GM23248 (cell line): Measurements from ENCODE around the gene RBM34.

Experiments used
- EZH2 ChIP-seq: fragments of 200-600 bp; sonication (generic); IDR thresholded peaks from 2 replicates; pipeline ENCODE4 v1.6.1; 2018; ENCODE audit warnings: antibody characterized with exemption, mild to moderate bottlenecking; ENCODE audit not compliant: insufficient read depth, poor library complexity, severe bottlenecking
- EZH2phosphoT487 ChIP-seq: fragments of 200-600 bp; sonication (generic); IDR thresholded peaks from 2 replicates; pipeline ENCODE4 v1.6.1; 2018; ENCODE audit warnings: antibody characterized with exemption, moderate library complexity, mild to moderate bottlenecking, low read depth; ENCODE audit not compliant: insufficient read depth

DNA sequence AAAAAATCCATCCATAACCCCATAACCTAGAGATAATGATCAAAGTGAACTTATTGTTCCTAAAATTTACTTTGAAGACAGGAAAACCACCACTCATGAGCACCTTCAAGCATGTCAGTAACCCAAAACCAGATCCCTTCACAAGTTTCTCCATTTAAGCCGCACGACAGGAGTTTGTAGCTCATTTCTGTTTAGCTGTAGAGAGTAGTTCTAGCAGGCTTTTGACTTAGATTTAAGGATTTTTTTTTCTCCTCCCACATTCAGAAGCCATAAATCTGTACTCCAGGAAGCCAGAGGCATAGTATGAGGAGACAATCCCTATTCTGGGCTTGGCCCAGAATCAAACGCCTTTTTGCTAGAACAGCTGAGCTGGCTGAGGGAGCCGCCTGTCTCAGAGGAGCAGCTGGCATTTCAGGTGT lies 58.0 kb downstream of the RBM34 start:
- TF ChIP-seq EZH2phosphoT487: no peak
- no peak for TF ChIP-seq EZH2
